Mesendoderm (in vitro differentiated cells): ENCODE data around the gene PKD1L1.

Experiments
- DNase-seq: peaks from one replicate; pipeline ENCODE4 v3.0.0; 2013
- H2AK5ac ChIP-seq: 2 replicates; pipeline ENCODE4 v1.6.1; 2013; ENCODE audit warnings: low read length, inconsistent platforms
- H2BK120ac ChIP-seq: 2 replicates; pipeline ENCODE4 v1.6.1; 2013; ENCODE audit warnings: low read depth, mild to moderate bottlenecking, low read length, moderate library complexity, mixed read lengths
- H2BK15ac ChIP-seq: replicated peaks from 2 replicates; pipeline ENCODE4 v1.6.1; 2013; ENCODE audit warnings: low read depth, mild to moderate bottlenecking, moderate library complexity
- H2BK5ac ChIP-seq: 2 replicates; pipeline ENCODE4 v1.6.1; 2013; ENCODE audit warnings: low read length, inconsistent platforms
- H3K18ac ChIP-seq: 2 replicates; pipeline ENCODE4 v1.6.1; 2013; ENCODE audit warnings: mild to moderate bottlenecking, low read length, mixed read lengths
- H3K23ac ChIP-seq: one replicate; pipeline ENCODE4 v1.6.1; 2013; ENCODE audit warnings: low read length
- H3K27ac ChIP-seq: 2 replicates; pipeline ENCODE4 v1.5.1; 2013; ENCODE audit warnings: low read depth, mild to moderate bottlenecking, inconsistent platforms, low read length, moderate library complexity
- H3K27me3 ChIP-seq: 2 replicates; pipeline ENCODE4 v1.6.1; 2013; ENCODE audit warnings: low read length, control low read depth, mild to moderate bottlenecking, inconsistent platforms; ENCODE audit not compliant: insufficient read depth, poor library complexity
- H3K36me3 ChIP-seq: 2 replicates; pipeline ENCODE4 v1.6.1; 2013; ENCODE audit warnings: low read length, inconsistent platforms; ENCODE audit not compliant: control insufficient read depth, insufficient read depth
- H3K4ac ChIP-seq: one replicate; pipeline ENCODE4 v1.6.1; 2013; ENCODE audit warnings: low read depth, mild to moderate bottlenecking, low read length, moderate library complexity
- H3K4me1 ChIP-seq: 2 replicates; pipeline ENCODE4 v1.6.1; 2013; ENCODE audit warnings: low read depth, low read length, inconsistent platforms; ENCODE audit not compliant: control insufficient read depth
- H3K4me2 ChIP-seq: 2 replicates; pipeline ENCODE4 v1.6.1; 2013; ENCODE audit warnings: low read length
- H3K4me3 ChIP-seq: 2 replicates; pipeline ENCODE4 v1.5.1; 2013; ENCODE audit warnings: mild to moderate bottlenecking, low read length
- H3K56ac ChIP-seq: one replicate; pipeline ENCODE4 v1.6.1; 2013; ENCODE audit warnings: low read length
- H3K79me1 ChIP-seq: 2 replicates; pipeline ENCODE4 v1.6.1; 2013; ENCODE audit warnings: low read length, inconsistent platforms
- H3K79me2 ChIP-seq: 2 replicates; pipeline ENCODE4 v1.6.1; 2013; ENCODE audit warnings: mild to moderate bottlenecking, low read length; ENCODE audit not compliant: control insufficient read depth, insufficient read depth
- H3K9ac ChIP-seq: 2 replicates; pipeline ENCODE4 v1.6.1; 2013; ENCODE audit warnings: low read length, inconsistent platforms
- H4K5ac ChIP-seq: one replicate; pipeline ENCODE4 v1.6.1; 2013; ENCODE audit warnings: low read length
- H4K8ac ChIP-seq: one replicate; pipeline ENCODE4 v1.6.1; 2013; ENCODE audit warnings: low read depth, mild to moderate bottlenecking, control low read depth, low read length, moderate library complexity
- WGBS: extraction: QIAGEN DNeasy Blood & Tissue Kit; methylation state at CpG from one replicate; pipeline ENCODE4 v1.1.7; 2013; ENCODE audit warnings: low lambda C conversion rate, missing lambda C conversion rate; ENCODE audit not compliant: insufficient coverage; ENCODE audit errors: extremely low coverage; 5-methylcytosine and 5-hydroxymethylcytosine counted together

Gene PKD1L1

DNA sequence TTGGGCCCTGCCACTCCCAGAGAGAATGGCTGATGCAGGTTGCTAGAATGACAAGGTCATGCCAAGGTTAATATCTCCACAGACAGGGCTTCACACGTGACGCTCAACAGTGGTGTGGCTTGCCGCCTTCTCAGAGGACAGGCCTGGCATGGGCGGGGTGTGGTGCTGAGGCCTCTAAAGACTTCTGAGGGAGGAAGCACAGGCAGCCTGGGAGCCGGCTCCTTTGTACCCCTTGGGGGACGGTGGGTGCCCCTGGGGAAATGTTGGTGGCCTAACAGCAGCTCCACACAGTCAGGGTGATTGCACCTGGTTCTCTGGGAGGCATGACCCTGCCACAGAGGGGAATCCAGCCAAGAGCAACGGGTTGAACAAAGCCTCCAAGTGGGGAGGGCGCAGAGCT, 115.1 kb downstream of the PKD1L1 start:
- Histone ChIP-seq H4K8ac (no peak overlapping the region), H4K5ac (no peak overlapping the region), H2AK5ac (no peak overlapping the region), H3K36me3 (no peaks in the 10 kb centered on the region), H3K4me3 (no peak overlapping the region), H3K27me3 (no peaks in the 10 kb centered on the region), H3K4ac (no peak overlapping the region), H3K23ac (no peak overlapping the region), H3K27ac (no peak overlapping the region), H3K18ac (no peak overlapping the region), H3K9ac (no peak overlapping the region), H2BK120ac (no peak overlapping the region), H3K56ac (no peak overlapping the region), H3K79me2 (no peaks in the 10 kb centered on the region), H3K79me1 (no peaks in the 10 kb centered on the region), H3K4me2 (no peak overlapping the region), H3K4me1 (no peaks in the 10 kb centered on the region), H2BK15ac (no peak overlapping the region), H2BK5ac (no peak overlapping the region)
- no CpG with 5 or more reads among the region's 8 CpGs for WGBS
- no peak for DNase-seq

GRCh38 chr7:47832105-47832715, 116.1 kb downstream of the PKD1L1 start:
- no peaks in the 10 kb centered on the region for H3K4me1 ChIP-seq
- WGBS: no CpG with 5 or more reads among the region's 10 CpGs
- H3K27ac ChIP-seq: no peak overlapping the region

DNA sequence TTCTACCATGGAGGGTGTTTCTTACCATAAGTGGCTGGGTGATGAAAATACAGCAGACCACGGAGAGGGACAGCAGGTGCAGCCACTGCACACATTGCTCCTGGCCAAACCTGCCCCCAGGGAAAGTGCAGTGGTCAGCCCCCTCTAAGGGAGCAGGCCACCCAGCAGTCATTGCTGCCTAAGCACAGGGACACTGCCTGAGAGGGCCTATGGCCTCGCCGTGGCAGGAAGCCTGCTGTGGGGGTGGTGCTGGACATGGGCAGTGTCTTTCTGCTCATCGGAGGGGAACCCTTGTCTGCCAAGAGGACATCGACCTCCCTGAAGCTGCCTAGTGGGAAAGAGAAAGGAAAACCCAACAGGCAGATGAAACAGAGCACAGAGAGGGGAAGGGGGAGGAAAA, 118.3 kb downstream of the PKD1L1 start:
- Histone ChIP-seq H3K9ac (no peak overlapping the region), H3K56ac (no peak overlapping the region), H2BK120ac (no peak overlapping the region), H3K4me3 (no peak overlapping the region), H3K23ac (no peak overlapping the region), H3K27ac (no peak overlapping the region), H2BK5ac (no peak overlapping the region), H2BK15ac (no peak overlapping the region), H3K4me2 (no peak overlapping the region), H3K27me3 (no peaks in the 10 kb centered on the region), H3K79me2 (no peaks in the 10 kb centered on the region), H3K18ac (no peak overlapping the region), H3K79me1 (no peaks in the 10 kb centered on the region), H4K8ac (no peak overlapping the region), H4K5ac (no peak overlapping the region), H3K4me1 (no peaks in the 10 kb centered on the region), H3K4ac (no peak overlapping the region), H3K36me3 (no peaks in the 10 kb centered on the region), H2AK5ac (no peak overlapping the region)
- no peak for DNase-seq
- WGBS: no CpG with 5 or more reads among the region's 5 CpGs

More at GRCh38 chr7:47832105-47832715, 116.1 kb downstream of the PKD1L1 start:
- H2BK15ac ChIP-seq: no peak overlapping the region
- H4K5ac ChIP-seq: no peak overlapping the region
- no peak for DNase-seq
- no peak overlapping the region for H3K9ac ChIP-seq
- no peak overlapping the region for H2BK5ac ChIP-seq
- no peak overlapping the region for H4K8ac ChIP-seq
- no peak overlapping the region for H3K4me2 ChIP-seq
- H2BK120ac ChIP-seq: no peak overlapping the region
- H3K79me2 ChIP-seq: no peaks in the 10 kb centered on the region
- no peak overlapping the region for H3K23ac ChIP-seq
- no peak overlapping the region for H3K4me3 ChIP-seq
- H2AK5ac ChIP-seq: no peak overlapping the region
- no peaks in the 10 kb centered on the region for H3K79me1 ChIP-seq
- no peak overlapping the region for H3K56ac ChIP-seq
- no peak overlapping the region for H3K18ac ChIP-seq
- H3K27me3 ChIP-seq: no peaks in the 10 kb centered on the region
- H3K36me3 ChIP-seq: no peaks in the 10 kb centered on the region
- no peak overlapping the region for H3K4ac ChIP-seq

DNA sequence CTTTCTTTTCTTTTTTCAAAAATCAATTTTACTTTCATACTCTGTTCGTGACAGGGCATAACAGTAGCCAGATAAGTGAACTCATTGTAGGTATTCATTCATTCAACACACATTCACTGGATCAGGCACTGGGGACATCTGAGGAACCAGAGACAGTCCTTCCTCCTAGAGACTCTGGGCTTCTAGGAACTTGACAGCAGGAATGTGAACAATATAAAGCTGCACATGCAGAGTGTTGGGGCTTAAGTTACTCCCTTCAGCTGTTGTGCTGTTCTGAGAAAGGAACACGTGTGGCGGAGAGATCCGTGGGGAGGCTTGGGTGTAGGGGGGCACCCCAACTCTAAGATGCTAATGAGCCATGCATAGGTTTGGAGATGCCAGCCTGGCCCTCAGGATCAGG, 120.4 kb downstream of the PKD1L1 start:
- H3K4me1 ChIP-seq: no peaks in the 10 kb centered on the region
- H3K4ac ChIP-seq: no peak overlapping the region
- no peaks in the 10 kb centered on the region for H3K79me1 ChIP-seq
- no peak overlapping the region for H2AK5ac ChIP-seq
- no peak overlapping the region for H3K23ac ChIP-seq
- no peaks in the 10 kb centered on the region for H3K36me3 ChIP-seq
- H2BK120ac ChIP-seq: no peak overlapping the region
- no peak overlapping the region for H2BK15ac ChIP-seq
- no peak overlapping the region for H3K4me3 ChIP-seq
- no peak overlapping the region for H4K5ac ChIP-seq
- H3K27me3 ChIP-seq: no peaks in the 10 kb centered on the region
- no peak for DNase-seq
- H3K9ac ChIP-seq: no peak overlapping the region
- H3K79me2 ChIP-seq: no peaks in the 10 kb centered on the region
- H3K56ac ChIP-seq: no peak overlapping the region
- H3K18ac ChIP-seq: no peak overlapping the region
- no peak overlapping the region for H3K27ac ChIP-seq
- WGBS: no CpG with 5 or more reads among the region's 4 CpGs
- no peak overlapping the region for H4K8ac ChIP-seq
- no peak overlapping the region for H3K4me2 ChIP-seq
- no peak overlapping the region for H2BK5ac ChIP-seq

- no peak overlapping the region for H3K9ac ChIP-seq
- no peak overlapping the region for H2AK5ac ChIP-seq
- no peak overlapping the region for H3K56ac ChIP-seq
- no peak overlapping the region for H4K8ac ChIP-seq
- no peak overlapping the region for H3K23ac ChIP-seq
- WGBS: no CpG with 5 or more reads among the region's 8 CpGs
- H3K27me3 ChIP-seq: no peaks in the 10 kb centered on the region
- DNase-seq: no peak
- H2BK15ac ChIP-seq: no peak overlapping the region
- no peak overlapping the region for H2BK120ac ChIP-seq
- no peak overlapping the region for H4K5ac ChIP-seq
- H3K4me2 ChIP-seq: no peak overlapping the region
- no peaks in the 10 kb centered on the region for H3K79me1 ChIP-seq
- H3K79me2 ChIP-seq: no peaks in the 10 kb centered on the region
- H3K18ac ChIP-seq: no peak overlapping the region
- H3K36me3 ChIP-seq: no peaks in the 10 kb centered on the region
- H2BK5ac ChIP-seq: no peak overlapping the region
- H3K4ac ChIP-seq: no peak overlapping the region
- H3K27ac ChIP-seq: no peak overlapping the region
- H3K4me1 ChIP-seq: no peaks in the 10 kb centered on the region
- H3K4me3 ChIP-seq: no peak overlapping the region
Observed at GRCh38 chr7:47827351-47827756, 120.9 kb downstream of the PKD1L1 start.

GRCh38 chr7:47826754-47827153, 121.5 kb downstream of the PKD1L1 start:
- no peak overlapping the region for H2BK5ac ChIP-seq
- no CpG with 5 or more reads among the region's 1 CpG for WGBS
- H3K4me3 ChIP-seq: no peak overlapping the region
- no peak overlapping the region for H2AK5ac ChIP-seq
- H3K18ac ChIP-seq: no peak overlapping the region
- no peak overlapping the region for H4K8ac ChIP-seq
- no peak overlapping the region for H3K56ac ChIP-seq
- H3K27me3 ChIP-seq: no peaks in the 10 kb centered on the region
- H3K27ac ChIP-seq: no peak overlapping the region
- H4K5ac ChIP-seq: no peak overlapping the region
- H3K4me1 ChIP-seq: no peaks in the 10 kb centered on the region
- H3K4me2 ChIP-seq: no peak overlapping the region
- H3K9ac ChIP-seq: no peak overlapping the region
- H3K36me3 ChIP-seq: no peaks in the 10 kb centered on the region
- no peak overlapping the region for H3K23ac ChIP-seq
- no peak for DNase-seq
- no peak overlapping the region for H2BK120ac ChIP-seq
- no peak overlapping the region for H3K4ac ChIP-seq
- H2BK15ac ChIP-seq: no peak overlapping the region
- H3K79me1 ChIP-seq: no peaks in the 10 kb centered on the region
- no peaks in the 10 kb centered on the region for H3K79me2 ChIP-seq
